ENCODE results near the gene LUZP1. TPM values are rescaled to one million over a fixed set of nuclear protein-coding genes. Genes with fewer than 3 reads are reported as not detected.

Gene LUZP1
- total RNA-seq, 4 donors from 2014 or later, result 16.7 to 17.7 (median 17.2) TPM

GRCh38 chr1:23134055-23134454, 34.6 kb downstream of the LUZP1 start:
- TF ChIP-seq EP300 (IDR thresholded peaks at IDR 0.05) (no peak), POLR2A (IDR thresholded peaks at IDR 0.05) (no peak)
- TF ChIP-seq, protein P1, sequence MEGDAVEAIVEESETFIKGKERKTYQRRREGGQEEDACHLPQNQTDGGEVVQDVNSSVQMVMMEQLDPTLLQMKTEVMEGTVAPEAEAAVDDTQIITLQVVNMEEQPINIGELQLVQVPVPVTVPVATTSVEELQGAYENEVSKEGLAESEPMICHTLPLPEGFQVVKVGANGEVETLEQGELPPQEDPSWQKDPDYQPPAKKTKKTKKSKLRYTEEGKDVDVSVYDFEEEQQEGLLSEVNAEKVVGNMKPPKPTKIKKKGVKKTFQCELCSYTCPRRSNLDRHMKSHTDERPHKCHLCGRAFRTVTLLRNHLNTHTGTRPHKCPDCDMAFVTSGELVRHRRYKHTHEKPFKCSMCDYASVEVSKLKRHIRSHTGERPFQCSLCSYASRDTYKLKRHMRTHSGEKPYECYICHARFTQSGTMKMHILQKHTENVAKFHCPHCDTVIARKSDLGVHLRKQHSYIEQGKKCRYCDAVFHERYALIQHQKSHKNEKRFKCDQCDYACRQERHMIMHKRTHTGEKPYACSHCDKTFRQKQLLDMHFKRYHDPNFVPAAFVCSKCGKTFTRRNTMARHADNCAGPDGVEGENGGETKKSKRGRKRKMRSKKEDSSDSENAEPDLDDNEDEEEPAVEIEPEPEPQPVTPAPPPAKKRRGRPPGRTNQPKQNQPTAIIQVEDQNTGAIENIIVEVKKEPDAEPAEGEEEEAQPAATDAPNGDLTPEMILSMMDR (IDR thresholded peaks at IDR 0.05), result no peak
- DNase-seq (ENCODE audit: low spot score in 2 of 2), result no peak
- H3K4me3 ChIP-seq, result no peak overlapping the region
- no peaks in the 10 kb centered on the region for H3K4me1 ChIP-seq
- H3K36me3 ChIP-seq, result peaks cover 0 to 5% (median 0%) of the 10 kb centered on the region in 3 donors
- H3K27me3 ChIP-seq, result no peaks in the 10 kb centered on the region
- H3K27ac ChIP-seq, result no peak overlapping the region
- 93 to 100% methylated on average over 4 of the region's 4 CpGs for WGBS, 2 donors
- no peaks in the 10 kb centered on the region for H3K9me3 ChIP-seq

DNA sequence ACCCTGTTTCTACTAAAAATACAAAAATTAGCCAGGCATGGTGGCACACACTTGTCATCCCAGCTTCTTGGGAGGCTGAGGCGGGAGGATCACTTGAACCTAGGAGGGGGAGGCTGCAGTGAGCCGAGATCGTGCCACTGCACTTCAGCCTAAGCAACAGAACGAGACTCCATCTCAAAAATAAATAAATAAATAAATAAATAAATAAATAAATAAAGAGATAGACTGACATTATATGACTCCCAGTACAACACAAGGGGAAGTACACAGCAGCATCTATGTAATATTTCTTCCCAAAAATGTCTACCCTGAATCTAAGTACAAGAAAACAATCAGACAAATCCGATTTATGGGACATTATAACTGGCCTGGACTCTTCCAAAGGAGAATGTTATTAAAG, 35.1 kb downstream of the LUZP1 start:
- TF ChIP-seq EP300 (IDR thresholded peaks at IDR 0.05), result no peak
- TF ChIP-seq, protein P1 (IDR thresholded peaks at IDR 0.05), result no peak
- no peak for TF ChIP-seq POLR2A (IDR thresholded peaks at IDR 0.05)
- Histone ChIP-seq H3K27ac (no peak overlapping the region), H3K27me3 (no peaks in the 10 kb centered on the region), H3K36me3 (peaks cover 0 to 5% (median 0%) of the 10 kb centered on the region in 3 donors), H3K4me3 (no peak overlapping the region), H3K9me3 (no peaks in the 10 kb centered on the region), H3K4me1 (no peaks in the 10 kb centered on the region)
- WGBS, 2 donors, result 95% methylated on average over 5 of the region's 5 CpGs
- DNase-seq (ENCODE audit: low spot score in 2 of 2), result no peak

DNA sequence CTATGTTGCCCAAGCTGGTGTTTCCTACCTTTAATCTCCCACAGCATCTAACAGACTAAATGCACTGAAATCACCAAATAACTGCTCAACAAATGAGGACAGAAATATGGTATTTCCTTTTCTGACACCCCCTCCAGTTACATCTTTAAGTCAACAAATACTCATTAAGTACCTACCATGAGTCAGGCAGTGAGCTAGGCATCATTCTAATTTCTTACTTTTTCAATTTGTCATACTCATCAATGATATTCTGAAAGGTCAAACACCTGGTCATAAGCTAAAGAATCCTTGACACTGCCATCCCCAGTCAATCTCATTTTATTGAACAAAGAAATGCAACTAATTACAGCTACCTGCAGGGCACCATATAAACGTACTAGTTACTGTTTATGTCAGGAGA, 36.6 kb downstream of the LUZP1 start:
- DNase-seq (ENCODE audit: low spot score in 2 of 2), result no peak
- no peak for TF ChIP-seq POLR2A (IDR thresholded peaks at IDR 0.05)
- TF ChIP-seq EP300 (IDR thresholded peaks at IDR 0.05), result no peak
- TF ChIP-seq, protein P1 (IDR thresholded peaks at IDR 0.05), result no peak
- H3K9me3 ChIP-seq, result no peaks in the 10 kb centered on the region
- H3K4me3 ChIP-seq, result no peak overlapping the region
- H3K27me3 ChIP-seq, result no peaks in the 10 kb centered on the region
- WGBS, 2 donors, result 70 to 71% methylated on average over 1 of the region's 1 CpG
- no peak overlapping the region for H3K27ac ChIP-seq
- H3K4me1 ChIP-seq, result no peaks in the 10 kb centered on the region
- peaks cover 0 to 2% (median 0%) of the 10 kb centered on the region in 3 donors for H3K36me3 ChIP-seq

DNA sequence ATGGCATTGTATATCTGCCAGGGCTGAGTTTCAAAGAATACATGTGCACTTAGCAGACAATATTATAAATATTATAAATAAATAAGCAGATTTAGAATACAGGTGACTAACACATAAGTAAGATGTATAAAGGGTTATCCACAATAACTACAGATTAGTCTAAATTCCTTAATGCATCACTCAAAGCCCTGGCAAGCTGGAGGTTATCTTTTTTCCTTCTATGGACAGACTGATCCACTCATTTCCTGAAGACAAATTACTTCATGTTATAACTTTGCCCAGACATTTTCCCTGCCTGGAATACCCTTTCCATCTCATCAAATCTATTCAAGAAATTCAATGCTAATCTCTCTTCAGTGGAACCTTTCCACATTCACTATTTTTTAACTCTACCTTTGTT, 38.8 kb downstream of the LUZP1 start:
- H3K36me3 ChIP-seq, result no peaks in the 10 kb centered on the region
- no peaks in the 10 kb centered on the region for H3K27me3 ChIP-seq
- no peak for TF ChIP-seq POLR2A (IDR thresholded peaks at IDR 0.05)
- TF ChIP-seq, protein P1 (IDR thresholded peaks at IDR 0.05), result no peak
- TF ChIP-seq EP300 (IDR thresholded peaks at IDR 0.05), result no peak
- no peaks in the 10 kb centered on the region for H3K4me1 ChIP-seq
- no peak overlapping the region for H3K27ac ChIP-seq
- no peak overlapping the region for H3K4me3 ChIP-seq
- no peaks in the 10 kb centered on the region for H3K9me3 ChIP-seq
- no peak for DNase-seq (ENCODE audit: low spot score in 2 of 2)

DNA sequence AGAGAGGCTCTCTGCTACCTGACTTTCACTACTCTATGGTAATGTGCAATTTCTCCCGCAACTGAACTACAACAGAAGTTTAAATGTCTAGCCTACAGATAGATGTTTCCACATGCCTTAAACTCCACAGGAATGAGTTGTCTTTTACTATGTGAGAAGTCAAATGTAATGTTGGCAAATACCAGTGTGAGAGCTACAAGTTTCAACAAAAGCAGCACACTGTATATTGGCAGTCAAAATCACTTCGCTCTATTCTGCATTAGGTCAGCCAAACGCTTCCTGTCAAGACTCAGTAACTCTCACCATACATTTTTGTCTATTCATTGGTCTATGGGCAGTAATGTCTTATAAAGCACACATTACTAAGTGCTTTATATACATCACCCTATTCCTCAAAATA, 41.9 kb downstream of the LUZP1 start:
- no peaks in the 10 kb centered on the region for H3K36me3 ChIP-seq
- H3K4me1 ChIP-seq, result peaks cover 0 to 25% (median 12%) of the 10 kb centered on the region in 4 donors
- H3K9me3 ChIP-seq, result no peaks in the 10 kb centered on the region
- H3K27me3 ChIP-seq, result no peaks in the 10 kb centered on the region
- no peak overlapping the region for H3K27ac ChIP-seq
- DNase-seq (ENCODE audit: low spot score in 2 of 2), result no peak
- WGBS, 2 donors, result 71 to 73% methylated on average over 3 of the region's 3 CpGs
- no peak overlapping the region for H3K4me3 ChIP-seq
- TF ChIP-seq EP300 (IDR thresholded peaks at IDR 0.05) (no peak), POLR2A (IDR thresholded peaks at IDR 0.05) (no peak)
- TF ChIP-seq, protein P1 (IDR thresholded peaks at IDR 0.05), result no peak

All from tibial nerve (tissue), 4 donors.